HG03432 (cell line): Measurements from ENCODE around the gene NDST4.

ENCODE experiments used
- ATAC-seq: cut with Tn5 transposase; IDR thresholded peaks from one replicate; pipeline ENCODE4 v1.9.1; 2021; ENCODE audit warnings: mild to moderate bottlenecking, moderate library complexity; ENCODE audit not compliant: unreplicated experiment

Gene NDST4

DNA sequence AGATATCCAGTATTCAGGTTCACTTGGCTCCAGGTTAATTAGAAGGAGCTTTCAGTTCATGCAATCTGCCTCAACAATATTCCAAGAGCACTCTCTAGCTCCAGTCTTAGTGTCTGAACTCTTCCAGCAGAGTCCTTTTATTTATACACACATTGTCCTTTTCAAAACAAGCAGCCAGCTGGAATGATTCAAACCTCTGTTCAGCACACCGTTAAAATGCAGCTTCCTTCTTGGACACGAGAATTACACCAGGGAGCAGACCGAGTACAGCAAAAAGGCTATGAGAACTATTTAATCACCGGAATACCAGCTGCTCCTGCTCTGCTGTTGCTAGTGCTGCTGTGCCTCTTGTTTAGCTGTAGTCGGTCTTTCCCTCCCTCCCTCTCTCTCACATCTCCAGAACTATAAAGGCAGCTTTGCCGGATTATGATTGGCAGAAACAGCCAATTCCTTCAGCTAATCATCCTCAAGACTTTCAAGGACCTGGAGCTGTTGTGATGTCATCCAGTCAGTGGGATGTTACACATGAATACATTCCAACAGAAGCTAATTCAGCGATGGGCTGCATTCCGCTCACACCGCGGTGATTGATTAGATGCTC lies at the start of gene NDST4:
TSS of gene NDST4 (minus strand) at position 115 of the 601 bp plus-strand sequence. CDS start 36,584 bp downstream, outside the sequence.
- ATAC-seq: no peak

DNA sequence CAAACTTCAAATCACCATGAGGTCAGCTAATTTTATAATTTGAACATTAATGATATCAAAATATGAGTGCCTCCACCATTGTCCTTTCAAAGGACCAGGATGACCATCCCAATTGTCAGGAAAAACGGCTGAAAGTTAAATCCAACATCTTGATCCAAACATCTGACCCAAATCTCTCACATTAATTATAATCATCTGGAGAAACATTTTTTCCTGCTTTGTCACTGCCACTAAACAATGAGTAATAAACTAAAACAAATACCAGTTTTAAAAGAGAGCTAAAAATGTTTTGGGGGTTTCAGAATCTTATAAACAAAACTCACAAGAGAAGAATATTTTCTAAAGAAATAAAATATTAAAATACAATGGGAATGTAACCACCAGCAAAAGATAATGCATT lies 45.7 kb upstream of the NDST4 start:
- ATAC-seq: no peak

- ATAC-seq: no peak
Observed at GRCh38 chr4:115158296-115158695, 44.9 kb upstream of the NDST4 start.

DNA sequence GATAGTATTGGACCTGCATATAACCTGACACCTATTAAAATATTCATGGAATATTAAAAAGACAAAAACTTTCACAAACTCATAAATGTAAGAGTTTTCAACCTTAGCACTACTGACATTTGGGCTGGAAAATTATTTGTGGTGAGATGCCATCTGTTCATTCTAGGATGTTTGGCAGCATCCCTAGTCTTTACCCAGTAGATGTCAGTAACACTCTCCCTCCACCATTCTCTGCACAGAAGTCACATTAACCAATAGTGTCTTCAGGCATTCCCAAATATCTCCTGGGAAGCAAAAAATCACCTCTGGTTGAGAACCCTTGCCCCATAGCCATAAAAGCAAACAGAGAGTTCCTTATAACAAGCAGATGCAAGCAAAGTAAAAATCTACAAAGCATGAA lies 41.4 kb upstream of the NDST4 start:
- ATAC-seq: no peak

- ATAC-seq: no peak
Observed at GRCh38 chr4:115152965-115153364, 39.5 kb upstream of the NDST4 start.

DNA sequence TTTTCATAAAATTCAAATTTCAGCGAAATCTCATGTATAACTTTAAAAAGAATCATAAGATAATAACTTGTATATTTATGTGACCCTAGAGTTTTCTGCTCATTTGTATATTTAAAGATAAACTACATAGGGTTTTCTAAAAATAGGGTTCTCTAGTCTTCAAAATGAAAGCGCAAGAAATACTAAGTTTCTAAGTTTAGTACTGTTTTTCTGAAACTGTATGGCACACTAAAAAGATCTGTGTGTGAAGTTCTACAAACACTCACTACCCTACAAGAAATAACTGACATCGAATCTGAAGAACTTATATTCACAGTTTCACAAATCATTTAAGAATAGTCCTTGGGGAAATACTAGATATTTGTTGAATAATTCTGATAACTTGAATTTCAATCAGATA lies 38.7 kb upstream of the NDST4 start:
- ATAC-seq: peak; percentile 71

DNA sequence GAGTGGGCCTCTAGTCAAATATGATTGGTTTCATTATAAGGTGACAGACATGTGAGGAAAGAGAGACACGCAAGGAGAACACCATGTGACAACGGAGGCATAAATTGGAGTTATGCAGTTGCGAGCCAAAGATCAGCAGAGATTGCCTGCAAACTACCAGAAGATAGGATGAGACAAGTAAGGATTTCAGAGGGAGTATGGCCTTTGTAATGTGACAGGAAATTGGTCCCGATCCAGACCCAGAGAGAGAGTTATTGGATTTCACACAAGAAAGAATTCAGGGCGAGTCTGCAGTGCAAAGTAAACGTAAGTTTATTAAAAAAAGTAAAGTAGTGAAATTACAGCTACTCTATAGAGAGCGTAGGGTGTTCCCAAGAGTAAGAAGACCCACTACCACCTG lies 35.7 kb upstream of the NDST4 start:
- ATAC-seq: no peak

DNA sequence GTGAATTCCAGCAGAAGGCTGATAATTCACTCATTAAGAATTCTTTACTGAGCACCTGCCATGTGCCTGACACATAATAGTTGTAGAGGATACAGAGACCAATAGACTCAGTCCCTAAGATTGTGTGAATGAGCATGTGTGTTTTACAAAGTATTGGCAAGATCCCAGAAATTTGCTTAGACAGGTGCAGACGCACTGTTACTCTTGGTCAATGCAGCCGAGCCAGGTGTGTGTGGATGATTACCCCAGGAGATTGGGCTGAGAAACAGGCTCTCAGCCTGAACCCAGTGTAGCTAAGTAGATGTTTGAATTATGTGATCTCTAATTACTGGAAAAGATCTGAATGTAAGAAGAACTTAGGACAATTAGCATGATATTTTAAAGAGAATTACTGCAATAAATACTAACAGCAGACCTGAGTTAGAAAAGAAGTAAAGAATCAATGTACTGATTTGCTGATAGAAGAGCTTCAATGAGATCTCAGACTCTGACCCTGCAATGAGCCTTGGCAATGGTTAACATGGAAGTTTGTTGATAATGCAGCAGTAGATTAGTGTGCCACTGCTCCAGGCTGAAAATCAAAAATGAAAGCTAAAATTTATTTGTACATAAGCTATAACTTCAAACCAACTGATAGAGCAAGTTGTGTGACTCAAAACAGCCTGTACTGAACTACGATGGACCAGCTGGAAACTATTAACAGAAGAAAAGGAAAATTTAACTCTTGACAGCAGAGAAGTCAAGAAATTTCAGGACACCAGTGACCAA lies 32.2 kb upstream of the NDST4 start:
- ATAC-seq: no peak

GRCh38 chr4:115128037-115128436 lies 14.6 kb upstream of the NDST4 start:
- ATAC-seq: no peak

- no peak for ATAC-seq
Observed at GRCh38 chr4:115126491-115126890, 13.1 kb upstream of the NDST4 start.

GRCh38 chr4:115121351-115122043 lies 8.1 kb upstream of the NDST4 start:
- ATAC-seq: no peak

GRCh38 chr4:115119804-115120352 lies 6.5 kb upstream of the NDST4 start:
- no peak for ATAC-seq

- no peak for ATAC-seq
Observed at GRCh38 chr4:115117651-115118050, 4.2 kb upstream of the NDST4 start.

DNA sequence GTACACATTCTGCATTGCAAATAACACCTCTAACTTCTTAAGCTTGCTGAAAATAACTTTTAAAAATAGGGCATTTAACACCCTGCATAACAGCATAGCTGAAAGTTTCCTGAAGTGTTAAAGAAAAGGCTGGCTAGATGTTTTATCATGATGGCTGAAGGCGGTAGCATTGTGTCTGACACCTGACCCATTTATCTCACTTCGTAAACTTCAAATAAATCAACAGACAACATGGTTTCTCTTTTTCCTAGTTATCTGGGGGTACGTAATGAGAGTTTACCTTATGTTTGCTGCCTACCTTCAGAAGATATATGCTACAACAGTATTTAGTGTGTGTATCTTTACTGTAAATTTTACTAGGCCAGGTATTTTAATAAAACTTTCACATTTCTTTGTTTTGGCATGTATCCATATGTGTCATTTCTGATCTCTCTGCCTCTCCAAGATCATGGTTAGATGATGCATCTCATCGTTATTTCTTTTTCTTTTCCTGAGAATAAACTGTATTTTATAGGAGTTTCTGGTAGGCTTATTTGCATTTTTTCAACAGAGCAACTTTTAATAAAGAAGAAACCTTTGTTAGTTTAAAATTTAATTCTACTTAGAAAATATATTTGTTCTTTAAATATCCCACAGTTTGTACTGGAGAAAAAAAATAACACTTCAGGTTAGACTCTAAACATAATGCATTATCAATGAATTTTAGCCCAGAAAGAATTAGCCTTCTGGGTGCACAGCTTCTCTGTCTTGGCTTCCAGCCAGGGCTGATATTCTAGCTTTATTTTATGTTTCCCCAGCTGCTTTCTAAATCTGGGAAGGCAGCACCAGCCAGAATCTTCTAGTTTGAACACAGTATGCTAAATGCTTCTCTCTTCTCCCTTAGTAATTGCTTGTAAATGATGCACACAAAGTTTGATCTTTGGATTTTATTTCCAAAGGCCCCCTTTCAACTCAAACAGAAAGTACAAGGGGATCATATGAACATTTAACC lies 2.9 kb downstream of the NDST4 start:
- ATAC-seq: no peak

- ATAC-seq: no peak
Observed at GRCh38 chr4:115108850-115109249, 4.6 kb downstream of the NDST4 start.

GRCh38 chr4:115107411-115107810 lies 6.0 kb downstream of the NDST4 start:
- ATAC-seq: no peak

GRCh38 chr4:115101675-115102074 lies 11.7 kb downstream of the NDST4 start:
- no peak for ATAC-seq

- ATAC-seq: peak; percentile 82
Observed at GRCh38 chr4:115090483-115091075, 22.8 kb downstream of the NDST4 start.

- ATAC-seq: no peak
Observed at GRCh38 chr4:115082633-115083032, 30.8 kb downstream of the NDST4 start.

DNA sequence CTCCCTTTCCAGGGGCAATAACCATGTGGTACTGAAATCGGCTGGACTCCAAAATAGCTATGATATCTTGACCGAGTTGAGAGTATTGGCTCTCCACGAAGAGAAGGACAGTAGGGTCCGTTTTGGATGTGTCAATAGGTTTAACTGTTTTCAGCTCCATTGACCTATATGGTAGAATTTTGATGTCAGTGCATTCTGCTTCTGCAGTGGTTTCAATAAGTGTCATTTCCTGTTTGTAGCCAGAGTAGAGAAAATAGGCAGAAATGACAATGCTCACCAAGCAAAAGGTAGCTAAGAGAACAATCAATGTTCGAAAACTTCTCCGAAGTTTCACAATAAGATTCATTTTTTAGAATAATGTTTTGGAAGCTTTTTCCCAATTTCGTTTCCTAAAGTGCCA lies 36.7 kb downstream of the NDST4 start:
- no peak for ATAC-seq
